KMS-11 (cell line): Measurements from ENCODE around the gene TDRD9.
"Not testable (repeated sequence)": the region's sequence is repeated elsewhere in the genome, so short reads cannot be mapped to it uniquely, and the experiment has no call there.

ENCODE experiments used
- H2AFZ ChIP-seq: fragments of 200-600 bp; sonication (generic); 2 replicates; pipeline ENCODE4 v1.6.1; 2016; ENCODE audit warnings: antibody characterized with exemption, mixed run types, low read depth
- H3K27ac ChIP-seq: fragments of 200-600 bp; sonication (generic); 2 replicates; pipeline ENCODE4 v1.6.1; 2016; ENCODE audit warnings: mild to moderate bottlenecking, mixed run types
- H3K27me3 ChIP-seq: fragments of 200-600 bp; sonication (generic); 2 replicates; pipeline ENCODE4 v1.6.1; 2017; ENCODE audit warnings: mild to moderate bottlenecking, low read depth, mixed run types, moderate library complexity; ENCODE audit not compliant: insufficient read depth
- H3K36me3 ChIP-seq: fragments of 200-600 bp; sonication (generic); 2 replicates; pipeline ENCODE4 v1.6.1; 2017; ENCODE audit warnings: mild to moderate bottlenecking, mixed run types; ENCODE audit not compliant: insufficient read depth
- H3K4me1 ChIP-seq: fragments of 200-600 bp; sonication (generic); 2 replicates; pipeline ENCODE4 v1.6.1; 2016; ENCODE audit warnings: mild to moderate bottlenecking, low read depth, mixed run types; ENCODE audit not compliant: poor library complexity, severe bottlenecking
- H3K4me2 ChIP-seq: fragments of 200-600 bp; sonication (generic); 2 replicates; pipeline ENCODE4 v1.7.0; 2016; ENCODE audit warnings: mild to moderate bottlenecking, mixed run types
- H3K4me3 ChIP-seq: fragments of 200-600 bp; sonication (generic); IDR thresholded peaks from 2 replicates; pipeline ENCODE4 v1.6.1; 2017; ENCODE audit warnings: low read depth, low read length, mixed read lengths; ENCODE audit not compliant: insufficient read depth
- H3K79me2 ChIP-seq: fragments of 200-600 bp; sonication (generic); 2 replicates; pipeline ENCODE4 v1.6.1; 2016; ENCODE audit warnings: low read depth, mixed run types; ENCODE audit not compliant: insufficient read depth
- H3K9ac ChIP-seq: fragments of 200-600 bp; sonication (generic); 2 replicates; pipeline ENCODE4 v1.6.1; 2016; ENCODE audit warnings: mild to moderate bottlenecking, mixed run types
- H4K20me1 ChIP-seq: fragments of 200-600 bp; sonication (generic); 2 replicates; pipeline ENCODE4 v1.6.1; 2016; ENCODE audit warnings: mild to moderate bottlenecking, mixed run types; ENCODE audit not compliant: insufficient read depth
- TF ChIP-seq, protein P1 (sequence below): fragments of 200-600 bp; sonication (generic); conservative IDR thresholded peaks from 2 replicates; pipeline ENCODE4 v1.6.1; 2017; ENCODE audit warnings: low read depth, mild to moderate bottlenecking, antibody characterized with exemption, low read length, moderate library complexity, mixed read lengths

TDRD9 gene

DNA sequence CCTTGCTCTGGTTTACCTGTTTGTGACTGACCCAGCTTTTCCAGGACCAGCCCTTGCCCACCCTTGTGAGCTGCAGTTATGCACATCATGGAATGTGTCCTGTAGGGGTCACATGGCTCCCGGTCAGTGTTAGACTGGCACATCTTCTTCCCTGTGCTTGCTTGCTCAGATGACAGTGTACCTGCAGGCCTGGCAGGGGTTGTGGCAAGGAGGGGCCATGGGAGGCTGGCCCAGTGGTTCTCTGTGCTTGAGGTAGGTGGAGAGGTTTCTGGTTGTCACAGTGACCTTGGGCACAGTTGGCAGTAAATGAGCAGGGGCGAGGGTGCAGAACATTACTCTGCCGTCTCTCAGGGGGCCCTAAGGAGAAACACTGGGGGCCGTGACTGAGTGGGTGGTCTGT lies 41.7 kb downstream of the TDRD9 start:
- Histone ChIP-seq H3K36me3 (no peaks in the 10 kb centered on the region), H3K4me3 (no peak overlapping the region), H3K27me3 (no peaks in the 10 kb centered on the region), H2AFZ (no peak overlapping the region), H3K27ac (no peak overlapping the region), H3K4me2 (no peak overlapping the region), H3K4me1 (no peaks in the 10 kb centered on the region), H3K79me2 (no peaks in the 10 kb centered on the region), H4K20me1 (no peaks in the 10 kb centered on the region), H3K9ac (no peak overlapping the region)
- TF ChIP-seq, protein P1, sequence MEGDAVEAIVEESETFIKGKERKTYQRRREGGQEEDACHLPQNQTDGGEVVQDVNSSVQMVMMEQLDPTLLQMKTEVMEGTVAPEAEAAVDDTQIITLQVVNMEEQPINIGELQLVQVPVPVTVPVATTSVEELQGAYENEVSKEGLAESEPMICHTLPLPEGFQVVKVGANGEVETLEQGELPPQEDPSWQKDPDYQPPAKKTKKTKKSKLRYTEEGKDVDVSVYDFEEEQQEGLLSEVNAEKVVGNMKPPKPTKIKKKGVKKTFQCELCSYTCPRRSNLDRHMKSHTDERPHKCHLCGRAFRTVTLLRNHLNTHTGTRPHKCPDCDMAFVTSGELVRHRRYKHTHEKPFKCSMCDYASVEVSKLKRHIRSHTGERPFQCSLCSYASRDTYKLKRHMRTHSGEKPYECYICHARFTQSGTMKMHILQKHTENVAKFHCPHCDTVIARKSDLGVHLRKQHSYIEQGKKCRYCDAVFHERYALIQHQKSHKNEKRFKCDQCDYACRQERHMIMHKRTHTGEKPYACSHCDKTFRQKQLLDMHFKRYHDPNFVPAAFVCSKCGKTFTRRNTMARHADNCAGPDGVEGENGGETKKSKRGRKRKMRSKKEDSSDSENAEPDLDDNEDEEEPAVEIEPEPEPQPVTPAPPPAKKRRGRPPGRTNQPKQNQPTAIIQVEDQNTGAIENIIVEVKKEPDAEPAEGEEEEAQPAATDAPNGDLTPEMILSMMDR = no peak

DNA sequence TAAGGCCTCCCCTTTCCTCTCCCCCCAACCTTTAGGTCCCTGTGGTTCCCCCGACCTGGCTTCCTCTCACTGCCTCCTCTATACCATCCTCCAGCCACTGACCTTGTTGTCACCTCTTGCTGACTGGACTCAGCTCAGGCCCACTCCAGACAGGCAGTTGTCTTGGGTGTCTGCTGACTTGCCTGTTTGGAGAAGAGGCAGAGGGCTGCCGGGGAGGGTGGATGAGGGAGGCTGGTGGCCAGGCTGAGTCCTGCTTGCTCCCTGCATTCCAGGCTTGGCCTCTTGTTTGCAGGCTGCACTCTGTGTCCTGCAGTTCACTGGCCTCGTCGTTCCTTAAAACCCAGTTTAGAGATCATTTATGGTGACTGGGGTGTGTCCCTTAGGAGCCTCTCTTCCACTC lies 45.1 kb downstream of the TDRD9 start:
- H3K4me1 ChIP-seq = no peaks in the 10 kb centered on the region
- H3K4me3 ChIP-seq = no peak overlapping the region
- no peaks in the 10 kb centered on the region for H3K27me3 ChIP-seq
- no peak overlapping the region for H3K27ac ChIP-seq
- no peak overlapping the region for H3K4me2 ChIP-seq
- H4K20me1 ChIP-seq = no peaks in the 10 kb centered on the region
- H3K9ac ChIP-seq = no peak overlapping the region
- H3K79me2 ChIP-seq = no peaks in the 10 kb centered on the region
- TF ChIP-seq, protein P1 = no peak
- H2AFZ ChIP-seq = no peak overlapping the region
- H3K36me3 ChIP-seq = no peaks in the 10 kb centered on the region

DNA sequence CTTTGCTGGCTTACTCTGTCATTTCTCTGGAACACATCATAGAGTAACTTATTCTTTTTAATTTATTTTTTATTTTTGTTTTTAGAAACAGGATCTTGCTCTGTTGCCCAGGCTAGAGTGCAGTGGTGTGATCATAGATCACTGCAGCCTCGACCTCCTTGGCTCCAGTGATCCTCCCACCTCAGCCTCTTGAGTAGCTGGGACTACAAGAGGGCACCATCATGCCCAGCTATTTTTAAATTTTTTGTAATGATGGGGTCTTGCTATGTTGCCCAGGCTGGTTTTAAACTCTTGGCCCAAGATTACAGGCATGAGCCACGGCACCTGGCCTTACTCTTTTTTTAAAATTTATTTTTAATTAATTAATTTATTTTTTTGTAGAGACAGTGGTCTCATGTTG lies 46.3 kb downstream of the TDRD9 start:
- Histone ChIP-seq H3K27me3 (no peaks in the 10 kb centered on the region), H2AFZ (no peak overlapping the region), H3K9ac (no peak overlapping the region), H3K4me2 (no peak overlapping the region), H4K20me1 (no peaks in the 10 kb centered on the region), H3K36me3 (no peaks in the 10 kb centered on the region), H3K79me2 (no peaks in the 10 kb centered on the region), H3K4me1 (no peaks in the 10 kb centered on the region), H3K27ac (no peak overlapping the region), H3K4me3 (no peak overlapping the region)
- TF ChIP-seq, protein P1 = no peak

DNA sequence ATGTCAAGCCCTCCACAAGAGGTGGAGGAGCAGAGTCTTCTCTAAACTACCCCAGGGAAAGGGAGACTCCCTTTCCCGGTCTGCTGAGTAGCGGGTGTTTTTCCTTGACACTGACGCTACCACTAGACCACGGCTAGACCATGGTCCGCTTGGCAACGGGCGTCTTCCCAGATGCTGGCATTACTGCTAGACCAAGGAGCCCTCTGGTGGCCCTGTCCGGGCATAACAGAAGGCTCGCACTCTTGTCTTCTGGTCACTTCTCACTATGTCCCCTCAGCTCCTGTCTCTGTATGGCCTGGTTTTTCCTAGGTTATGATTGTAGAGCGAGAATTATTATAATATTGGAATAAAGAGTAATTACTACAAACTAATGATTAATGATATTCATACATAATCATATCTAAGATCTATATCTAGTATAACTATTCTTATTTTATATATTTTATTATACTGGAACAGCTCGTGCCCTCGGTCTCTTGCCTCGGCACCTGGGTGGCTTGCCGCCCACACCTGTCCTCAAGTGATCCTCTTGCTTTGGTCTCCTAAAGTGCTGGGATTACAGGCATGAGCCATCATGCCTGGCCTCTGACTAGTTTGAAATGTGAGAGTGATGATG lies 52.5 kb downstream of the TDRD9 start:
- not testable (repeated sequence) for H3K79me2 ChIP-seq, H4K20me1 ChIP-seq, H3K9ac ChIP-seq, H3K36me3 ChIP-seq, H3K27ac ChIP-seq, H3K27me3 ChIP-seq, H2AFZ ChIP-seq, H3K4me1 ChIP-seq, H3K4me2 ChIP-seq, H3K4me3 ChIP-seq

DNA sequence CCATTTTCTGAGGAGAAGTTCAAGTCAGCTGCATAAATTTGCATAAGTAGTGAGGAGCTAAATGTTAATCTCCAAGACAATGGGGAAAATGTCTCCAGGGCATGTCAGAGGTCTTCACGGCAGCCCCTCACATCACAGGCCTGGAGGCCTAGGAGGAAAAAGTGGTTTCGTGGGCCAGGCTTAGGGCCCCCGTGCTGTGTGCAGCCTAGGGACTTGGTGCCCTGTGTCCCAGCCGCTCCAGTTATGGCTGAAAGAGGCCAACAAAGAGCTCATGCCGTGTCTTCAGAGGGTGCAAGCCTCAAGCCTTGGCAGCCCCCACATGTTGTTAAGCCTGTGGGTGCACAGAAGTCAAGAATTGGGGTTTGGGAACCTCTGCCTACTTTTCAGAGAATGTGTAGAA lies 55.9 kb downstream of the TDRD9 start:
- Histone ChIP-seq H3K27me3 (no peaks in the 10 kb centered on the region), H3K79me2 (no peaks in the 10 kb centered on the region), H2AFZ (no peak overlapping the region), H3K4me2 (no peak overlapping the region), H3K4me1 (no peaks in the 10 kb centered on the region), H3K27ac (no peak overlapping the region), H3K4me3 (no peak overlapping the region), H4K20me1 (no peaks in the 10 kb centered on the region), H3K9ac (no peak overlapping the region), H3K36me3 (no peaks in the 10 kb centered on the region)
- TF ChIP-seq, protein P1 = no peak
